Femur (tissue), 1 donor: Measurements from ENCODE around the gene UQCRC1.

Experiments used
- DNase-seq: peaks from one replicate; pipeline ENCODE4 v3.0.0-alpha.2; 2017

The UQCRC1 gene

DNA sequence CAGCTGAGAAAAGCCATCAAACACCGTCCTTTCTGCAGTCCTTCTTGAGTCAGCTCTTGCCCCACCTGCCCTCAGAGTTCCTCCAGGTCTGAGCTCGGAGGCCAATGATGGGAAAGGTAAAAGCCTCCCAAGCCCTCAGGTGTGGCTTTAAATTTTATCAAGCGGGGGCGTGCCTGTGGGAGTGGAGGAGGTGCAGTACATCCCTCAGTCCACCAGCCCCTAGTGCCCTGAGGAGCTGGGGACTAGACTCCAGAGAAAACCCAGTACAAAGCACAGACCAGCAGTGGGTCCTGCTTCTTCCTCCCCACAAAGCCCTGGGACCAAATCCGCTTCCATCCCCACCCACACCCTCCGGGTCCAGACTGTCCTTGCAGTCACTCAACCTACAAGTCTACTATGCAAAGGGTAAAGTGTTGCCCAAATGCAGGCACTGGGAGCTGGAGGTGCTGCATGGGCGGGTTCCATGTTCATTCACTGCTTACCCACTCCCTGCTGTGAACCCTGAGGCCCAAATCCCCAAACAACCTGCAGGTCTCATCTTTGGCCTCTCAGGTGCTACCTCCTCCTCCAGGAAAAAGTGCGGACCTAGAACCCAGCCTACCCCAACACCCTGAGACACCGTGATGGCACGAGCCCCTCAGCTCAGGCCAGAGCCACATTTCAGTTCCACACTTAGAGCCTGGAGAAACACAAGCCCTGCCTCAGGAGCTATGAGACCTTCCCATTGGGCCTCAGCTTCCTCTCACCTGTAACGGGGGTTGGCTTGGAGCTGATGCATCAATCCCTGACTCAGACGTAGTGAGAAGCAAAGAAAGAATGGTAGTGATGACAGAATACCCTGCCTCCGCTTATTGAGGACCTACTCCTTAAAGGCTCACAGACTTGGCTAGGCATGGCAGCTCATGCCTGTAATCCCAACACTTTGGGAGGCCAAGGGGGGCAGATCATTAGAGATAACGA, 55.3 kb downstream of the UQCRC1 start:
- DNase-seq, result peak; percentile 11

- no peak for DNase-seq
Observed at GRCh38 chr3:48553361-48553760, 56.1 kb downstream of the UQCRC1 start.

DNA sequence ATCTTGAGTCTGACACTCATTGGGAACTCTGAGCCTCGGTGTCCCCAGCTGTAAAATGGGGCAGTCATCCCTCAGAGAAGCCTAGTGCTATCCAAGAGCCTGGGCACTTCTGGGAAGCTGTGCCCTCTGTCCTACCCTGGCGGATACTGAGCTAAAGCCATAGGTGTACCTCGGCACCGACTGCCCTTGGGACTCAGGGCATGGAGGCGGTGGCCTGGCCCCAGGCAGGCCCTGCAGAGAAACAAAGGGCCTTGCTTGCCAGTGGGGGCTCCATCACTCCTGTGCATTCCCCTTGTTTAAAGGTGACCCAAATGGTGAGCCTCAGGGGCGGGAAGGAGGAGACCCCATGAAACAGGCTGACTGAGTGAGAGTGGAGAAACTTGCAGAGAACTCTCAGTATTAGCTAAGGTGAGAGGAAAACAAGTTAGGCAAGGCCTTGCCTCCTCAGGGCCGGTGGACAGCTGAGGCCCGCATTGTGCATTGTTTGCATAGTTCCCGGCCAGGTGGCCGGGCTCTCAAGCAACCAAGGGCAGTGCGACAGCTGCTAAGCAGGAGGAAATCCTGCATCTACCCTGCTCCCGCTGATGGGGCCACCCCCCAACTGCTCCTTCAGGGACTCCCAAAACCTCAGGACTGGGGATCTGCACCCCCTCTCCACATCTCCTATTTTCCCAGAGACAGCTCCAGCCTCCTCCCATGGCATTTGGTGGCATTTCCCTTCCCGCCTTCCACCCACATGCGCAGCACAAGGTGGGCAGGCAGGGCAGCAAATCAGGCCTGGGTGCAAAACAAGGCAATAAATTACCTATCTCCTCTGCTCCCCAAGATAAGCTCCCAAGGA, 57.1 kb downstream of the UQCRC1 start:
- peak; percentile 13 for DNase-seq

GRCh38 chr3:48551651-48552050, 57.8 kb downstream of the UQCRC1 start:
- peak; percentile 8 for DNase-seq
